Left ventricle myocardium inferior (tissue), 1 donor: ENCODE results near the gene SUMO3. TPM values are rescaled to one million over a fixed set of nuclear protein-coding genes. Genes with fewer than 3 reads are reported as not detected.

Experiments
- DNase-seq: peaks from one replicate; pipeline ENCODE4 v3.0.0-alpha.2; 2020
- H3K27ac ChIP-seq: fragments of 200-600 bp; replicated peaks from 2 replicates; pipeline ENCODE4 v1.8.0; 2021
- H3K27me3 ChIP-seq: fragments of 200-600 bp; 2 replicates; pipeline ENCODE4 v1.8.0; 2021; ENCODE audit warnings: low read depth
- H3K36me3 ChIP-seq: fragments of 200-600 bp; 2 replicates; pipeline ENCODE4 v1.8.0; 2021
- H3K4me1 ChIP-seq: fragments of 200-600 bp; 2 replicates; pipeline ENCODE4 v1.8.0; 2021
- H3K4me3 ChIP-seq: fragments of 200-600 bp; 2 replicates; pipeline ENCODE4 v1.8.0; 2021; ENCODE audit warnings: mild to moderate bottlenecking, moderate library complexity
- H3K9me3 ChIP-seq: fragments of 200-600 bp; replicated peaks from 2 replicates; pipeline ENCODE4 v1.8.0; 2021
- intact Hi-C: fragments of 100-400 bp; cut with micrococcal nuclease; formaldehyde crosslinking; loops from one replicate; pipeline ENCODE4 v1.11.0; 2022
- total RNA-seq: library from RNA; stranded (reverse); fragmentation: NEBNext Ultra II Directional; extraction: Animal tissue kit (Norgen Biotek cat#: 25700); gene quantifications from one replicate; pipeline ENCODE4 v1.2.1, GENCODE V29; 2021
- TF ChIP-seq, protein P1 (sequence below): fragments of 200-600 bp; IDR thresholded peaks from 2 replicates; pipeline ENCODE4 v1.8.0; 2021; ENCODE audit warnings: antibody characterized with exemption, mild to moderate bottlenecking, borderline replicate concordance
- donor health status: DM: no; HTN: yes; CAD: no; lungs with severe emphysema.

SUMO3 gene
- total RNA-seq, 1 donor from 2014 or later: 75.5 TPM

DNA sequence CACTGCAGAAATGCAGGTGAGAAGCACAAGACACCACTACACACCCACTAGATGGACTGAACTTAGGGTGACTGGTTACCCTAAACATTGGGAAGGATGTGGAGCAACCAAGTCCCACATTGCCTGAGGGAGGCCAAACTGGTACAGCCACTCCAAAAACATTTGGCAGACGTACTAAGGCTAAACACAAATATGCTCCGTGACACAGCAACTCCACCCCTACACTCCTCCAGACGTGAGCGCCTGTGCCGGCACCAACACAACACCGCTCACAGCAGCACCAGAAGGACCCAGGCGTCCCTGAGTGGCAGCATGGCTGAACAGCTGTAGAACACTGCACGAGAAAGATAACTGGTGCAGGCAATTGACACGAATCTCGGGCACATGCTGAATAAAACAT, 40.9 kb upstream of the SUMO3 start:
- Histone ChIP-seq H3K4me3 (no peak overlapping the region), H3K36me3 (peaks cover 58% of the 10 kb centered on the region), H3K9me3 (no peaks in the 10 kb centered on the region), H3K27me3 (no peaks in the 10 kb centered on the region), H3K27ac (peak overlapping the region; percentile 37), H3K4me1 (peaks cover 77% of the 10 kb centered on the region)
- DNase-seq: no peak
- TF ChIP-seq, protein P1, sequence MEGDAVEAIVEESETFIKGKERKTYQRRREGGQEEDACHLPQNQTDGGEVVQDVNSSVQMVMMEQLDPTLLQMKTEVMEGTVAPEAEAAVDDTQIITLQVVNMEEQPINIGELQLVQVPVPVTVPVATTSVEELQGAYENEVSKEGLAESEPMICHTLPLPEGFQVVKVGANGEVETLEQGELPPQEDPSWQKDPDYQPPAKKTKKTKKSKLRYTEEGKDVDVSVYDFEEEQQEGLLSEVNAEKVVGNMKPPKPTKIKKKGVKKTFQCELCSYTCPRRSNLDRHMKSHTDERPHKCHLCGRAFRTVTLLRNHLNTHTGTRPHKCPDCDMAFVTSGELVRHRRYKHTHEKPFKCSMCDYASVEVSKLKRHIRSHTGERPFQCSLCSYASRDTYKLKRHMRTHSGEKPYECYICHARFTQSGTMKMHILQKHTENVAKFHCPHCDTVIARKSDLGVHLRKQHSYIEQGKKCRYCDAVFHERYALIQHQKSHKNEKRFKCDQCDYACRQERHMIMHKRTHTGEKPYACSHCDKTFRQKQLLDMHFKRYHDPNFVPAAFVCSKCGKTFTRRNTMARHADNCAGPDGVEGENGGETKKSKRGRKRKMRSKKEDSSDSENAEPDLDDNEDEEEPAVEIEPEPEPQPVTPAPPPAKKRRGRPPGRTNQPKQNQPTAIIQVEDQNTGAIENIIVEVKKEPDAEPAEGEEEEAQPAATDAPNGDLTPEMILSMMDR: no peak
- intact Hi-C loops: no loop called here

DNA sequence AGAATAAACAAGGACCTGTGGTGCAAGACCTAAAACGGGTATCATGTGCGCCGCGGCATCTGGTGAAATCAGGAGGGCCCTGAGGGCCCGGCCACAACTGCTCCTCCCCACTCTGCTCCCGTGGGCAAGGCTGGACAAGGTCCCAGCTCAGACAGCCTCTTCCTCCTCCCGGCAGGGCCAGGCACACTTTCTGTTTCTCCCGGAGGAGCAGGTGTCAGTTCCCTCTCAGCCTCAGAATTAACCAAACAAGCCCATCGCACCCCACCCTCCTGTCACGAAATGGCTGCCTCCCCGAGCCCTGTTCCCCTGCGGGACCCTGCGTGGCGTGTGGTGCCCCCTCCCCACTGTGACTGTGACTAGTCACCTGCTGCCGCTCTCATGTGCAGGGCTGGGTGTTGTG, 40.4 kb upstream of the SUMO3 start:
- Histone ChIP-seq H3K36me3 (peaks cover 56% of the 10 kb centered on the region), H3K27me3 (no peaks in the 10 kb centered on the region), H3K9me3 (no peaks in the 10 kb centered on the region), H3K4me1 (peaks cover 77% of the 10 kb centered on the region), H3K4me3 (no peak overlapping the region), H3K27ac (peak overlapping the region; percentile 37)
- no peak for DNase-seq
- TF ChIP-seq, protein P1: no peak
- intact Hi-C loops: no loop called here

DNA sequence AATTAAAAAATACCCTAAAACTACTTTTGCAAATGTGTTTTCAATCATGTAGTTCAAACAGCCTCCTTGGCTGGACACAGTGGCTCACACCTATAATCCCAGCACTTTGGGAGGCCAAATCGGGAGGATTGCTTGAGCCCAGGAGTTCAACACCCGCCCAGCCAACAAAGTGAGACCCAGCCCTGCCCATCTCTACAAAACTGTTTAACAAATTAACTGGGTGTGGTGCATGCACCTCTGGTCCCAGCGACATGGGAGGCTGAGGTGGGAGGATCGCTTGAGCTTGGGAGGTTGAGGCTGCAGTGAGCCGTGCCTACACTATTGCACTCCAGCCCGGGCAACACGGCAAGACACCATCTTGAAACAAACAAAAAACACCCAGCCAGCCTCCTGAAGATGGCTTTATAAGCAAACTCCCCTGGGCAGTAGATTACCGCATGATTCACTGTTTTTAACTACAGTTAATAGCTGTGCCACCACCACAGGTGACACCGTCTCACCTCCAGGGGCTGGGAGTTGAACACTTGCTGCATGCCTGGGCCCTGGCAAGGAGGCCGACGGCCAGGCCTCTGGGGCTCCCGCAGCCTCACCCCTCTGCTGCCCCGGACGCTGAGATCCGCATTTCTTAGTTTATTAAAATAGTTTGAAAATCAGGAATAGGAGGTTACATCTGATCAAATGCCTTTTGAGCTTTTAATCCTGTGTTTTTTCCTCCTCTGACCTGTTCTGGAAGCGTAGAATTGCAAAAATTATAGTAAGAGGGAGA, 39.4 kb upstream of the SUMO3 start:
- peaks cover 55% of the 10 kb centered on the region for H3K36me3 ChIP-seq
- H3K4me1 ChIP-seq: peaks cover 80% of the 10 kb centered on the region
- DNase-seq: no peak

DNA sequence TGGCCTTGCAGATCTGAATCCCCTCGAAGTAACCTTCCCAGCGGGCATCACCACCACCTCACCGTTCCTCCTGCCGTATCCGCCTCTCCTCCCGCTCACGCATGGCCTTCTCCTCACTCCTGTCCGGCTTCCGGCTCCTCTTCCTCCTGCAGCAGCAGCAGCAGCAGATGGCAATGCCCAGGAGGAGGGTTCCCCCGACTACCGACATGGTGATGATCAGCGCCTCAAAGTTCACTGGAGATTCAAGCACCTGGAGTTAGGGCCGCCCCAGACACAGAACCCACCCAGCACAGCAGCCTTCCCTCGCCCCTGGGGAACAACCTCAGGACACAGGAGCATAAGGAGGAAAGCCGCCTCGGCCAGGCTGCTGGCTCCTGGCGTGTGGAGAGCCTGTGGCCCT, 38.3 kb upstream of the SUMO3 start:
- H3K36me3 ChIP-seq: peaks cover 60% of the 10 kb centered on the region
- peaks cover 80% of the 10 kb centered on the region for H3K4me1 ChIP-seq
- H3K27ac ChIP-seq: peak overlapping the region; percentile 69

More for the DNA sequence above, 39.4 kb upstream of the SUMO3 start:
- intact Hi-C loops: no loop called here
- Histone ChIP-seq H3K27ac (peak overlapping the region; percentile 37), H3K4me3 (no peak overlapping the region), H3K9me3 (no peaks in the 10 kb centered on the region), H3K27me3 (no peaks in the 10 kb centered on the region)
- TF ChIP-seq, protein P1: no peak

DNA sequence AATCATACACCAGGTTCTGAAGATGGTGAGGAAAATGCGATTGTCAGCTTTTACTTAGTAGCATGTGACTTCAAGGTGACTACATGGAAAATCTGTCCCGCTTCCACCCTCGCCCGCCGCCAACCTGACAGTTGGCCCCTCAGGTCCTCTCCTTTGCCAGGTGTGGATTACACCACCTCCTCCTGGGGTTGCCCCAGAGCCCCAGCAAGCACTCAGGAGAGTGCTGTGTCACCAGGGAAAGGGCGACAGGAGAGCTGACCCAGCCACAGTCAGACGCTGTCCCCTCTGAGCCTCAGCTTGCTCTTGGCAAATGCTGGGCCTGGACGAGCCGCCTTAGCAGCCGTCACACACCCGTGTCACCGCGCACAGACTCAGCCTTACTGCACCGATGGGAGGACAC, 37.7 kb upstream of the SUMO3 start:
- DNase-seq: no peak
- no peaks in the 10 kb centered on the region for H3K9me3 ChIP-seq
- no peaks in the 10 kb centered on the region for H3K27me3 ChIP-seq
- TF ChIP-seq, protein P1: no peak
- peaks cover 85% of the 10 kb centered on the region for H3K4me1 ChIP-seq
- intact Hi-C loops: no loop called here
- peak overlapping the region; percentile 69 for H3K27ac ChIP-seq
- H3K4me3 ChIP-seq: no peak overlapping the region
- peaks cover 63% of the 10 kb centered on the region for H3K36me3 ChIP-seq

More for the DNA sequence above, 38.3 kb upstream of the SUMO3 start:
- Histone ChIP-seq H3K27me3 (no peaks in the 10 kb centered on the region), H3K9me3 (no peaks in the 10 kb centered on the region), H3K4me3 (no peak overlapping the region)
- TF ChIP-seq, protein P1: no peak
- intact Hi-C loops: no loop called here
- DNase-seq: no peak
